Vagina (tissue), 2 donors: ENCODE measurements around the gene HIVEP2.

Source experiments
- POLR2A ChIP-seq, 2 donors: fragments of 450-650 bp; IDR thresholded peaks; one replicate each; pipeline ENCODE4 v1.6.1; 2017; ENCODE audit warnings: antibody characterized with exemption in 2 of 2, mild to moderate bottlenecking in 2 of 2, moderate library complexity in 2 of 2
- TF ChIP-seq, protein P1 (sequence below), 3 experiments: fragments of 450-650 bp in 2 of 3; fragments of 200-600 bp in 1 of 3; sonication (generic) in 1 of 3; IDR thresholded peaks; one replicate each; pipeline ENCODE4 v1.5.1; 2017 to 2019; ENCODE audit warnings: antibody characterized with exemption in 3 of 3, mild to moderate bottlenecking in 2 of 3, moderate library complexity in 2 of 3

DNA sequence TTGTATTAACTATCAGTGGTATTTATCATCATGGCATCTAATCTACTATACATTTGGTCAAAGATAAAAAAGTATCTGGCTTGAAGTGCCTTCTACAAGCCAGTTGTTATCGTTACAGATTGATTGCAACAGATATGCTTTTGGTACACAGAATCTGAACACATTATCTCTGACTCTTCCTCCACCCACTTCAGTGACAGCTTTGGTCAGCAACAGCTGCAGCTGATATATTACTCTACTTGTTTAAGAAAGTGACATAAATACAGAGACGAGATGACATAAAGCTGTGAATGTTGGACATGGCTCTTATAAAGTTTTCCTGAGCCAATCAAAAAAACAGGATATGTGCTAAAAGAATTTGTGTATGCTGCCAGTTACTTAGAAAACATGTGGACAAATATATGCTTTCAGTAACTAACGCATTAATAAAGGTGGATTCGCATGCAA is 77.6 kb downstream of the HIVEP2 start:
- TF ChIP-seq, protein P1, sequence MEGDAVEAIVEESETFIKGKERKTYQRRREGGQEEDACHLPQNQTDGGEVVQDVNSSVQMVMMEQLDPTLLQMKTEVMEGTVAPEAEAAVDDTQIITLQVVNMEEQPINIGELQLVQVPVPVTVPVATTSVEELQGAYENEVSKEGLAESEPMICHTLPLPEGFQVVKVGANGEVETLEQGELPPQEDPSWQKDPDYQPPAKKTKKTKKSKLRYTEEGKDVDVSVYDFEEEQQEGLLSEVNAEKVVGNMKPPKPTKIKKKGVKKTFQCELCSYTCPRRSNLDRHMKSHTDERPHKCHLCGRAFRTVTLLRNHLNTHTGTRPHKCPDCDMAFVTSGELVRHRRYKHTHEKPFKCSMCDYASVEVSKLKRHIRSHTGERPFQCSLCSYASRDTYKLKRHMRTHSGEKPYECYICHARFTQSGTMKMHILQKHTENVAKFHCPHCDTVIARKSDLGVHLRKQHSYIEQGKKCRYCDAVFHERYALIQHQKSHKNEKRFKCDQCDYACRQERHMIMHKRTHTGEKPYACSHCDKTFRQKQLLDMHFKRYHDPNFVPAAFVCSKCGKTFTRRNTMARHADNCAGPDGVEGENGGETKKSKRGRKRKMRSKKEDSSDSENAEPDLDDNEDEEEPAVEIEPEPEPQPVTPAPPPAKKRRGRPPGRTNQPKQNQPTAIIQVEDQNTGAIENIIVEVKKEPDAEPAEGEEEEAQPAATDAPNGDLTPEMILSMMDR (IDR thresholded peaks at IDR 0.05) = no peak
- TF ChIP-seq POLR2A (IDR thresholded peaks at IDR 0.05) = no peak
